HL-60 (cell line): ENCODE measurements around the gene SMG7.

ENCODE experiments used
- DNase-seq, 2 experiments: peaks; one replicate each; pipeline ENCODE4 v3.0.0-alpha.2; 2010 to 2020; ENCODE audit warnings: low read depth in 1 of 2, low spot score in 1 of 2
- H3K27ac ChIP-seq: fragments of 250-450 bp; sonication (Bioruptor Pico); replicated peaks from 2 replicates; pipeline ENCODE4 v1.5.1; 2020; ENCODE audit warnings: mild to moderate bottlenecking, moderate library complexity
- H3K27me3 ChIP-seq: fragments of 250-450 bp; sonication (Bioruptor Pico); 2 replicates; pipeline ENCODE4 v1.5.1; 2021; ENCODE audit warnings: mild to moderate bottlenecking, moderate library complexity; ENCODE audit not compliant: insufficient read depth, poor library complexity, severe bottlenecking
- H3K4me3 ChIP-seq: replicated peaks from 2 replicates; pipeline ENCODE4 v1.5.1; 2011; ENCODE audit warnings: mild to moderate bottlenecking, control low read depth, low read length; ENCODE audit not compliant: insufficient read depth
- CTCF ChIP-seq: IDR thresholded peaks from one replicate; pipeline ENCODE4 v1.5.1; 2011; ENCODE audit warnings: low read length, control low read depth, inconsistent platforms; ENCODE audit not compliant: insufficient read depth
- GABPA ChIP-seq: IDR thresholded peaks from 2 replicates; pipeline ENCODE4 v1.6.1; 2012; ENCODE audit warnings: low read depth
- POLR2AphosphoS5 ChIP-seq: IDR thresholded peaks from 2 replicates; pipeline ENCODE4 v1.6.1; 2012; ENCODE audit warnings: low read depth
- SPI1 ChIP-seq: IDR thresholded peaks from 2 replicates; pipeline ENCODE4 v1.6.1; 2012; ENCODE audit warnings: low read depth, mild to moderate bottlenecking, borderline replicate concordance
- TF ChIP-seq, protein P1 (sequence below): IDR thresholded peaks from 2 replicates; pipeline ENCODE4 v1.6.1; 2012; ENCODE audit warnings: low read depth; ENCODE audit not compliant: insufficient replicate concordance

The SMG7 gene

GRCh38 chr1:183580281-183580682 lies 108.0 kb downstream of the SMG7 start:
- TF ChIP-seq SPI1 (peak; percentile 88; the same call in 1 of the 2 replicates), CTCF (peak; percentile 35), GABPA (no peak), POLR2AphosphoS5 (peak; percentile 97)
- TF ChIP-seq, protein P1, sequence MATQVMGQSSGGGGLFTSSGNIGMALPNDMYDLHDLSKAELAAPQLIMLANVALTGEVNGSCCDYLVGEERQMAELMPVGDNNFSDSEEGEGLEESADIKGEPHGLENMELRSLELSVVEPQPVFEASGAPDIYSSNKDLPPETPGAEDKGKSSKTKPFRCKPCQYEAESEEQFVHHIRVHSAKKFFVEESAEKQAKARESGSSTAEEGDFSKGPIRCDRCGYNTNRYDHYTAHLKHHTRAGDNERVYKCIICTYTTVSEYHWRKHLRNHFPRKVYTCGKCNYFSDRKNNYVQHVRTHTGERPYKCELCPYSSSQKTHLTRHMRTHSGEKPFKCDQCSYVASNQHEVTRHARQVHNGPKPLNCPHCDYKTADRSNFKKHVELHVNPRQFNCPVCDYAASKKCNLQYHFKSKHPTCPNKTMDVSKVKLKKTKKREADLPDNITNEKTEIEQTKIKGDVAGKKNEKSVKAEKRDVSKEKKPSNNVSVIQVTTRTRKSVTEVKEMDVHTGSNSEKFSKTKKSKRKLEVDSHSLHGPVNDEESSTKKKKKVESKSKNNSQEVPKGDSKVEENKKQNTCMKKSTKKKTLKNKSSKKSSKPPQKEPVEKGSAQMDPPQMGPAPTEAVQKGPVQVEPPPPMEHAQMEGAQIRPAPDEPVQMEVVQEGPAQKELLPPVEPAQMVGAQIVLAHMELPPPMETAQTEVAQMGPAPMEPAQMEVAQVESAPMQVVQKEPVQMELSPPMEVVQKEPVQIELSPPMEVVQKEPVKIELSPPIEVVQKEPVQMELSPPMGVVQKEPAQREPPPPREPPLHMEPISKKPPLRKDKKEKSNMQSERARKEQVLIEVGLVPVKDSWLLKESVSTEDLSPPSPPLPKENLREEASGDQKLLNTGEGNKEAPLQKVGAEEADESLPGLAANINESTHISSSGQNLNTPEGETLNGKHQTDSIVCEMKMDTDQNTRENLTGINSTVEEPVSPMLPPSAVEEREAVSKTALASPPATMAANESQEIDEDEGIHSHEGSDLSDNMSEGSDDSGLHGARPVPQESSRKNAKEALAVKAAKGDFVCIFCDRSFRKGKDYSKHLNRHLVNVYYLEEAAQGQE, result no peak
- H3K27me3 ChIP-seq, result no peaks in the 10 kb centered on the region
- H3K4me3 ChIP-seq, result no peak overlapping the region
- peak; percentile 91 to 98 for DNase-seq
- H3K27ac ChIP-seq, result peak overlapping the region; percentile 61

DNA sequence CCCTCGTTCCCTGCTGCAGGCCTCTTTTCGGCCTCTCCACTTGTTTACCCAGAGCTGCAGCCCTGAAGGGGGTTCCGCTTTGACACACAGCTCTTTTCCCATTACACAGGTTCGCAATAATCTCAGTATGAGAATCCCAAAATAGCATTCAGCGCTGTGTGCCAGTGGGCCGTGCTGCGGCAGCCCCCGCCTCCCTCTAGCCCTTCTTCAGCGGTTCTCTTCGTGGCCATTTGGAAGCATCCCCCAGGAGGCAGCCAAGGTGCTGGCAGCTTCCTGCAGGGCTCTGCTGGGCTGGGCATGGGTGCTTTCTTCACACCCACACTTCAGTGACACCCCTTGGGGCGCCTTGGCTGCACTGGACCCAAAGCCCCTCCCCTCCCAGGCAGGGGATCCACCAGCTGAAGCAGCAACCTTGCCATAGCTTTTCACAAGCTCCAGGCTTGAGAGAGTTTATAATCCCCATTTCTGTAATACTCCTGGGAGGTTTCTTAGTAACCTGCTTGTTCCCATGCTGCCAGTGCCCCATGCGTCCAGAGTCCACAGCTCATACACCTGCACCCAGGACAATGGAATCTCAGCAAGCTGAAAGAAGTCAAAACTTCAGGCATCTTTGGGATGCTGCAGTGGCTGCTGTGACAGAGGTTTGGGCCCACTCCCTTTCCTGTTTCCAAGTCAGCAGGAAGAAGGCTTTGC lies 109.9 kb downstream of the SMG7 start:
- Histone ChIP-seq H3K4me3 (no peak overlapping the region), H3K27ac (peak overlapping the region; percentile 61), H3K27me3 (no peaks in the 10 kb centered on the region)
- TF ChIP-seq, protein P1, result no peak
- TF ChIP-seq CTCF (no peak), SPI1 (no peak), GABPA (no peak), POLR2AphosphoS5 (no peak)
- no peak for DNase-seq

DNA sequence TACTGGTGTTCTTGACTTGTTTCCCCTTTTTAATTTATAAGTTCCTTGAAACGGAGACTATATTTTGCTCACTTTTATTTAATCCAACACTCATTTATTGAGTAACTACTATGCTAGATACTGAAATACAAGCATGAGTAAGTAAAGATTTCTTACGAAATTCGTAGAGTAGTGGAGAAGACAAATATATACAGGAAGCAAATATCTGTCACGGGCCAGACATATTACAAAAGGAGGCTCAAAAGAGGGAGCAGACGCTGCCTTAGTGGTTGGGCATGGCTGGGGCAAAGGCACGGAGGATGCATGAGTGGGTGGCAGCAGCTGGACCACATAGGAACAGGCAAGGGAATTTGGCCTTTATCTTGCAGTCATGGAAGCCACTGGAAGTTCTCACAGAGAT lies 111.2 kb downstream of the SMG7 start:
- Histone ChIP-seq H3K27me3 (no peaks in the 10 kb centered on the region), H3K27ac (peak overlapping the region; percentile 61), H3K4me3 (no peak overlapping the region)
- peak; percentile 79 for DNase-seq
- TF ChIP-seq GABPA, result no peak
- 0 out of 2 replicates have a peak, but pooled peaks have one; percentile 22 for TF ChIP-seq POLR2AphosphoS5
- TF ChIP-seq SPI1, result no peak
- TF ChIP-seq, protein P1, result no peak
- TF ChIP-seq CTCF, result no peak
